ENCODE measurements around the gene CFAP92. TPM values are rescaled to one million over a fixed set of nuclear protein-coding genes. Genes with fewer than 3 reads are reported as not detected.

The CFAP92 gene
- total and polyA plus RNA-seq, 2 donors (not counting 3 experiments of a cell fraction or from before 2014, with no cell fraction given): 0.04 to 0.62 TPM

DNA sequence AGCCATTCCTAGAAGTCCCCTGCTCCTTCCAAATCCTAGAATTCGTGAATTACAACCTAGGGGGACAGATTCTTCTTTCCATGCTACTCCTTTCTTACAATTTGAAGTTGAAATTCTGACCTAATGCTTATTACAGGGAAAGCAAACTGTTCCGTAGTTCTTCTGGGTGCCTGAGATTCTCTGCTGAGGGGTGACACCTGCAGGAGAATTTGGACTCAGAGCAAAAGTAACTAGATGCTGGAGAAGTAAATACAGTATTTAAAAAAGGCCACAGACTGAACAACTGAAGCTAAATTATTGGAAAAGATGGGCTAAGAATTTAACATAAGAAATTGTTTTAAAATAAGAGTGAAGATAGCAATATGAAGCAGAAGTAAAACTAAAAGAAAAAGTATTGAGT, 76.6 kb downstream of the CFAP92 start:
- Histone ChIP-seq H2AFZ (ENCODE audit: low read depth, low read length) (no peak overlapping the region), H4K20me1 (replicated peaks; ENCODE audit: control insufficient read depth, extremely low read depth, insufficient read depth, low read length) (no peaks in the 10 kb centered on the region), H3K27me3 (ENCODE audit: control insufficient read depth in 2 of 2, insufficient read depth in 2 of 2, low read length in 2 of 2) (no peaks in the 10 kb centered on the region), H3K9ac (replicated peaks; ENCODE audit: extremely low read depth, insufficient read depth, low read length) (no peak overlapping the region), H3K4me3 (replicated peaks in 1 of 3; ENCODE audit: insufficient read depth in 1 of 3, low read depth in 1 of 3, low read length in 3 of 3) (no peak overlapping the region), H3K36me3 (ENCODE audit: control insufficient read depth in 2 of 2, extremely low read depth in 1 of 2, insufficient read depth in 2 of 2, low read length in 2 of 2) (peaks cover 4 to 22% of the 10 kb centered on the region in 2 experiments), H3K9me1 (replicated peaks; ENCODE audit: control insufficient read depth, extremely low read depth, insufficient read depth, low read length) (no peaks in the 10 kb centered on the region), H3K4me1 (ENCODE audit: control insufficient read depth, extremely low read depth, insufficient read depth, low read length) (no peaks in the 10 kb centered on the region), H3K9me3 (replicated peaks; ENCODE audit: control insufficient read depth, insufficient read depth, low read length) (peaks cover 3% of the 10 kb centered on the region), H3K79me2 (ENCODE audit: control insufficient read depth, insufficient read depth, low read length) (no peaks in the 10 kb centered on the region), H3K4me2 (ENCODE audit: insufficient read depth, low read length) (no peak overlapping the region), H3K27ac (ENCODE audit: insufficient read depth, low read depth, low read length) (no peak overlapping the region)
- no peak for TF ChIP-seq MYC (IDR thresholded peaks at IDR 0.05; ENCODE audit: low read depth, low read length)
- TF ChIP-seq GATA2 (IDR thresholded peaks at IDR 0.05; ENCODE audit: insufficient read depth, insufficient read length, low read depth, low read length): no peak
- no peak for TF ChIP-seq POLR2A (IDR thresholded peaks at IDR 0.05; ENCODE audit: low read depth, low read length)
- no peak for TF ChIP-seq EZH2 (IDR thresholded peaks at IDR 0.05; ENCODE audit: borderline replicate concordance, low read depth, low read length, severe bottlenecking)
- no peak for TF ChIP-seq FOS (IDR thresholded peaks at IDR 0.05; ENCODE audit: borderline replicate concordance, insufficient read depth, low read length)
- TF ChIP-seq POLR2AphosphoS5 (IDR thresholded peaks at IDR 0.05; ENCODE audit: insufficient read depth, low read depth, low read length): no peak
- TF ChIP-seq, protein P1, sequence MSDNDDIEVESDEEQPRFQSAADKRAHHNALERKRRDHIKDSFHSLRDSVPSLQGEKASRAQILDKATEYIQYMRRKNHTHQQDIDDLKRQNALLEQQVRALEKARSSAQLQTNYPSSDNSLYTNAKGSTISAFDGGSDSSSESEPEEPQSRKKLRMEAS (IDR thresholded peaks at IDR 0.05; ENCODE audit: insufficient read depth, insufficient read length): no peak
- no peak for TF ChIP-seq JUN (IDR thresholded peaks at IDR 0.05; ENCODE audit: borderline replicate concordance, insufficient read depth, insufficient read length, low read depth)
- TF ChIP-seq, protein P2, sequence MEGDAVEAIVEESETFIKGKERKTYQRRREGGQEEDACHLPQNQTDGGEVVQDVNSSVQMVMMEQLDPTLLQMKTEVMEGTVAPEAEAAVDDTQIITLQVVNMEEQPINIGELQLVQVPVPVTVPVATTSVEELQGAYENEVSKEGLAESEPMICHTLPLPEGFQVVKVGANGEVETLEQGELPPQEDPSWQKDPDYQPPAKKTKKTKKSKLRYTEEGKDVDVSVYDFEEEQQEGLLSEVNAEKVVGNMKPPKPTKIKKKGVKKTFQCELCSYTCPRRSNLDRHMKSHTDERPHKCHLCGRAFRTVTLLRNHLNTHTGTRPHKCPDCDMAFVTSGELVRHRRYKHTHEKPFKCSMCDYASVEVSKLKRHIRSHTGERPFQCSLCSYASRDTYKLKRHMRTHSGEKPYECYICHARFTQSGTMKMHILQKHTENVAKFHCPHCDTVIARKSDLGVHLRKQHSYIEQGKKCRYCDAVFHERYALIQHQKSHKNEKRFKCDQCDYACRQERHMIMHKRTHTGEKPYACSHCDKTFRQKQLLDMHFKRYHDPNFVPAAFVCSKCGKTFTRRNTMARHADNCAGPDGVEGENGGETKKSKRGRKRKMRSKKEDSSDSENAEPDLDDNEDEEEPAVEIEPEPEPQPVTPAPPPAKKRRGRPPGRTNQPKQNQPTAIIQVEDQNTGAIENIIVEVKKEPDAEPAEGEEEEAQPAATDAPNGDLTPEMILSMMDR (IDR thresholded peaks at IDR 0.05; ENCODE audit: extremely low read depth in 1 of 2, insufficient read depth in 1 of 2, low read depth in 1 of 2, low read length in 2 of 2): no peak
- DNase-seq (ENCODE audit: low read depth, low spot score): no peak
- dilution Hi-C loops (cut with MboI; ENCODE audit: extremely low pct_ligation_motif_present, low sequenced_read_pairs) (loop anchor here (25.0 kb wide), 1 partner anchor 195 kb away; the partner anchor contains the start of gene RAB43), intact Hi-C loops (cut with micrococcal nuclease) (no loop called here)
- no TSS peak for BruUV-seq (replicated peaks)
- FAIRE-seq: no peak
- POLR2A ChIA-PET: no interaction called here
- CTCF ChIA-PET: no interaction called here
